Esophagus (tissue), 2 donors: ENCODE data around the gene PTPRT. TPM values are rescaled to one million over a fixed set of nuclear protein-coding genes. Genes with fewer than 3 reads are reported as not detected.

Experiments used
- H3K27ac ChIP-seq, 2 donors: one replicate each; pipeline ENCODE4 v1.5.1; 2013; ENCODE audit warnings: low read depth in 2 of 2, mild to moderate bottlenecking in 2 of 2, inconsistent platforms in 1 of 2, low read length in 1 of 2, moderate library complexity in 1 of 2
- H3K27me3 ChIP-seq, 2 donors: one replicate each; pipeline ENCODE4 v1.6.1; 2013; ENCODE audit warnings: low read length in 2 of 2, control low read depth in 1 of 2, mild to moderate bottlenecking in 1 of 2; ENCODE audit not compliant: insufficient read depth in 2 of 2, control insufficient read depth in 1 of 2
- H3K36me3 ChIP-seq, 2 donors: one replicate each; pipeline ENCODE4 v1.6.1; 2013; ENCODE audit warnings: low read length in 1 of 2; ENCODE audit not compliant: control insufficient read depth in 2 of 2, insufficient read depth in 2 of 2
- H3K4me1 ChIP-seq, 2 donors: one replicate each; pipeline ENCODE4 v1.6.1; 2013; ENCODE audit warnings: low read length in 1 of 2; ENCODE audit not compliant: control insufficient read depth in 2 of 2, insufficient read depth in 2 of 2
- H3K4me3 ChIP-seq, 2 donors: one replicate each; pipeline ENCODE4 v1.5.1; 2013; ENCODE audit warnings: low read length in 2 of 2, mild to moderate bottlenecking in 2 of 2, low read depth in 1 of 2, moderate library complexity in 1 of 2
- H3K9me3 ChIP-seq, 2 donors: one replicate each; pipeline ENCODE4 v1.6.1; 2013; ENCODE audit warnings: mild to moderate bottlenecking in 2 of 2, low read depth in 1 of 2, low read length in 1 of 2, moderate library complexity in 1 of 2; ENCODE audit not compliant: control insufficient read depth in 2 of 2, insufficient read depth in 1 of 2
- WGBS, 2 donors: extraction: QIAGEN DNeasy Blood & Tissue Kit; methylation state at CpG; one replicate each; pipeline ENCODE4 v1.1.7; 2013; 5-methylcytosine and 5-hydroxymethylcytosine counted together
- polyA plus RNA-seq, 2 donors: library from polyadenylated mRNA; stranded (reverse); fragments of 200-250 nt; gene quantifications; one replicate each; pipeline ENCODE4 v1.2.3, GENCODE V29; 2013
- donor health status: healthy with polysubstance abuse.
- donor health status: Bipolar disorder and iron deficiency.

Gene PTPRT
- polyA plus RNA-seq, 2 donors = under 0.01 TPM

GRCh38 chr20:42484335-42484734 lies 705.4 kb downstream of the PTPRT start:
- H3K36me3 ChIP-seq = no peaks in the 10 kb centered on the region
- H3K4me3 ChIP-seq = no peak overlapping the region
- H3K4me1 ChIP-seq = no peaks in the 10 kb centered on the region
- no peaks in the 10 kb centered on the region for H3K27me3 ChIP-seq
- WGBS, 2 donors = 27 to 40% methylated on average over 3 of the region's 3 CpGs
- no peak overlapping the region for H3K27ac ChIP-seq
- no peaks in the 10 kb centered on the region for H3K9me3 ChIP-seq

GRCh38 chr20:42483730-42484303 lies 705.9 kb downstream of the PTPRT start:
- H3K36me3 ChIP-seq = no peaks in the 10 kb centered on the region
- H3K27ac ChIP-seq = no peak overlapping the region
- WGBS, 2 donors = 36 to 43% methylated on average over 6 of the region's 6 CpGs
- H3K9me3 ChIP-seq = no peaks in the 10 kb centered on the region
- no peaks in the 10 kb centered on the region for H3K4me1 ChIP-seq
- no peak overlapping the region for H3K4me3 ChIP-seq
- no peaks in the 10 kb centered on the region for H3K27me3 ChIP-seq

- no peak overlapping the region for H3K4me3 ChIP-seq
- WGBS, 2 donors = 84 to 89% methylated on average over 3 of the region's 3 CpGs
- H3K27me3 ChIP-seq = no peaks in the 10 kb centered on the region
- H3K36me3 ChIP-seq = no peaks in the 10 kb centered on the region
- no peak overlapping the region for H3K27ac ChIP-seq
- peaks cover 0 to 2% of the 10 kb centered on the region in 2 donors for H3K9me3 ChIP-seq
- H3K4me1 ChIP-seq = no peaks in the 10 kb centered on the region
These were observed 706.9 kb downstream of the PTPRT start for GRCh38 chr20:42482808-42483207.

GRCh38 chr20:42475773-42476172 lies 713.9 kb downstream of the PTPRT start:
- Histone ChIP-seq H3K36me3 (no peaks in the 10 kb centered on the region), H3K27ac (no peak overlapping the region), H3K27me3 (no peaks in the 10 kb centered on the region), H3K9me3 (peaks cover 0 to 2% of the 10 kb centered on the region in 2 donors), H3K4me3 (no peak overlapping the region), H3K4me1 (no peaks in the 10 kb centered on the region)
- 86 to 90% methylated on average over 7 of the region's 7 CpGs for WGBS, 2 donors

DNA sequence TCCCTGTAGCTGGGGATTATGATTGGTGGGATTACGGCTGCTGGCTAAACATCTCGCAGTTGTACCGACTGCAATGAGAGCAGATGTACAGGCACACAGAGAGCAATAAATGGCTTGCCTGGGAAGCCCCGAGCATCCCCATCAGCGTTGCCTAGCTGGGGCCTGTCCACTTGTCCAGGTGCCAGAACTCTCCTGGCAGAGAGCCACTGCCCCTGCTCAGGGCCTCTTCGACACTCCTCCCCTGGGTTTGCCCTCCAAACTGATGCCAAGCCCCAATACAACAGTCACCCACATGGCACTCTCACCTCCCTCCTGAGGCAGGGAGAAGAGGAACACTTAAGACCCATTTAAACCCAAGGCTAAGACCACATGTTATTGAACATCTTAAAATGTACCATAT lies 715.1 kb downstream of the PTPRT start:
- no peaks in the 10 kb centered on the region for H3K36me3 ChIP-seq
- WGBS, 2 donors = 70 to 74% methylated on average over 6 of the region's 6 CpGs
- H3K27ac ChIP-seq = no peak overlapping the region
- no peak overlapping the region for H3K4me3 ChIP-seq
- H3K4me1 ChIP-seq = no peaks in the 10 kb centered on the region
- peaks cover 0 to 2% of the 10 kb centered on the region in 2 donors for H3K9me3 ChIP-seq
- H3K27me3 ChIP-seq = no peaks in the 10 kb centered on the region

DNA sequence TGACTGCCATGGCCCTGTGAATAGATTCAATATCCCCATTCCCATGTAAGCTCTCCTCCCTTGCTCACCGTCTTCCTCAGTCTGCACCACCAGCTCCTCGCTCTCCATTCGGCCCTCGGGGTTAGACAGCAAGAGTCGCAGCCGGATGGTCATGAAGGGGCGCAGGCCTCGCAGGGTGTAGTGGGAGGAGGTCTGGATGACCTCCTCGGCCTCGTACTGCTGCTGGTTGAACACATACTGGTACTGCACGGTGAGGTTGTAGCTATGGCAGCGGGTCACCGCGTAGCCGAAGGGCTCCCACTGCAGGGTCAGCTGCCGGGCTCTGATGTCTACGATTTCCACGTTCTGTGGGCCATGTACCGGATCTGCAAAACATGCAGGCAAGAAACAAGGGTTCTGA lies 717.5 kb downstream of the PTPRT start:
- H3K27me3 ChIP-seq = no peaks in the 10 kb centered on the region
- no peaks in the 10 kb centered on the region for H3K36me3 ChIP-seq
- WGBS, 2 donors = 89 to 91% methylated on average over 19 of the region's 19 CpGs
- no peak overlapping the region for H3K27ac ChIP-seq
- no peaks in the 10 kb centered on the region for H3K9me3 ChIP-seq
- no peaks in the 10 kb centered on the region for H3K4me1 ChIP-seq
- H3K4me3 ChIP-seq = no peak overlapping the region

DNA sequence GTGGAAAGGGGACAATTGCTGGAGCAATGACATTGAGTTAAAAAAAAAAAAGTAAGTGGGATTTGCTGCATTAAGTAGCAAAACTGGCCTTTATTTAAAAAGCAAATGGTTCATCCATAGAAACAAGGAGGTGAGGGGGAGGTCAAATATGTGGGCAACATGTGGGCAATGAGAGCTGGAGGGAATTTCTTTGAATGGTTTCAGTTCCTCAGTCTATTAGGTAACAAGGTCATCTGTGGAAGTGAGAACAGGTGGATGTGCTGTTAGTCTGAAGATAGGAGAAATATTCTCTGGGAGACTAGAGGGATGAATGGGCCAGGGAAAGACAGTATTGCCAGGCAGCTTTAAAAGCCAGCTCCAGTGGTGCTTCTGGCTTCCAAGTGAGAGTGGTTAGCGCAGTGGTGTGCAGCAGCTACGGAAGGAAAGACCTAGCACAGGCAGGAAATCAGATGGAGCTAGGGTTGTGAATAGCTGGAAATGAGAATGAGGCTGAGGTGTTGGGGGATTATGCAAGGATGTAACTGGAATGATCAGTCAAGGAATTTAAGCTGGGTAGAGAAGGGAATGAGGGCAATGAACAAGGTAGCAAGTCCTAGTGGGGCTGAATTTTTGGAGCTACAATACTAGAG lies 727.6 kb downstream of the PTPRT start:
- WGBS, 2 donors = 65 to 76% methylated on average over 2 of the region's 2 CpGs
- H3K9me3 ChIP-seq = no peaks in the 10 kb centered on the region
- no peak overlapping the region for H3K27ac ChIP-seq
- no peaks in the 10 kb centered on the region for H3K36me3 ChIP-seq
- H3K4me3 ChIP-seq = no peak overlapping the region
- H3K4me1 ChIP-seq = no peaks in the 10 kb centered on the region
- no peaks in the 10 kb centered on the region for H3K27me3 ChIP-seq

GRCh38 chr20:42461291-42461690 lies 728.4 kb downstream of the PTPRT start:
- Histone ChIP-seq H3K4me3 (no peak overlapping the region), H3K36me3 (no peaks in the 10 kb centered on the region), H3K4me1 (no peaks in the 10 kb centered on the region), H3K27ac (no peak overlapping the region), H3K9me3 (no peaks in the 10 kb centered on the region), H3K27me3 (no peaks in the 10 kb centered on the region)
- 52 to 56% methylated on average over 2 of the region's 2 CpGs for WGBS, 2 donors

- Histone ChIP-seq H3K9me3 (no peaks in the 10 kb centered on the region), H3K27ac (no peak overlapping the region), H3K27me3 (no peaks in the 10 kb centered on the region), H3K4me3 (no peak overlapping the region), H3K4me1 (no peaks in the 10 kb centered on the region), H3K36me3 (no peaks in the 10 kb centered on the region)
- 68 to 74% methylated on average over 2 of the region's 2 CpGs for whole genome bisulfite sequencing, 2 donors
These were observed 742.4 kb downstream of the PTPRT start for GRCh38 chr20:42447270-42447669.

DNA sequence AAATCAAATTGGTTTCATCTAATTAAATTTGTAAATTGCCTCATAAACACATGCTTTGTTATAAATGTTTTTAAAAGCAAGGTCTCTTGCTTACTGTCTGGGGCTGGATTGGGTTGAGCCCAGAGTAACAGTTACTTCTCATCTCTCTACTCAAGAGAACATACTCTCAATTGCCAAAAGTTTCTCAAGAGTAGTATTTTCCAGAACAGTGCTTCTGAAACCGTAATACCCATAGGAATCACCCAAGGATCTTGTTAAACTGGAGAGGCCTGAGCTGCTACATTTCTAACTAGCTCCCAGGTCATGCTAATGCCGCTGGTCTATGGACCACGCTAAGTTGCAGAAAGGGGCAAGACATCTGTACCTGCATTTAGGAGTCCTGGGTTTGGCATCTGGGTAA lies 744.9 kb downstream of the PTPRT start:
- H3K27me3 ChIP-seq = no peaks in the 10 kb centered on the region
- H3K4me3 ChIP-seq = no peak overlapping the region
- H3K4me1 ChIP-seq = no peaks in the 10 kb centered on the region
- H3K27ac ChIP-seq = no peak overlapping the region
- H3K9me3 ChIP-seq = no peaks in the 10 kb centered on the region
- no peaks in the 10 kb centered on the region for H3K36me3 ChIP-seq
- WGBS, 2 donors = 82 to 87% methylated on average over 3 of the region's 3 CpGs
